ENCODE results near the gene MAP1LC3B.
"Not testable (repeated sequence)": the region's sequence is repeated elsewhere in the genome, so short reads cannot be mapped to it uniquely, and the experiment has no call there.

The MAP1LC3B gene

DNA sequence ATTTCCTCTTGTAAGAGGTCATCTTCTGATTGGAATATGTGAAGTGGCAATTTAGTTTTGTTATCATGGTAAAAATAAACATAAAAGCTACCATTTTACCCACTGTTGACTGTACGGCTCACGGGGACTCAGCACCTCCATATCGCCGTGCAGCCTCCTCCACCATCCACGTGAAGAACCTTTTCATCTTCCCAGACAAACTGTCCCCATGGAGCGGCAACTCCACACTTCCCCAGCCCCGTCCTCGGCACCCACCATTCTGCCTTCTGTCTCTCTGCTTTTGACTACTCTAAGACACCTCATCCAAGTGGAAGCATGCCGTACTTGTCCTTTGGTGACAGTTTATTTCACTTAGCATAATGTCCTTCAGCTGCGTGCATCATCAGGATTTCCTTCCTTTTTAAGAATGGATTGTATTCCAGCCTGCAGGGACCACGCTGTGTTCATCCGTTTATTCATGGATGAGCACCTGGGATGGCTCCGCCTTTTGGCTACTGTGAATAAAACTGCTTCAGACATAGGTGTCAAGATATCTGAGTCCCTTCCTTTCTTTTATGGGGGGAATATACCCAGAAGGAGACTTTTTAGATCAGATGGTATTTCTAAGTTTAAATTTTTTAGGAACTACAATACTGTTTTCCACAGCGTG is 22.9 kb upstream of the MAP1LC3B start:
- H3K36me3 Mint-ChIP-seq = peaks cover 4% of the 10 kb centered on the region
- H3K9me3 Mint-ChIP-seq = no peaks in the 10 kb centered on the region
- no peaks in the 10 kb centered on the region for H3K27me3 Mint-ChIP-seq
- H3K4me3 Mint-ChIP-seq = no peak overlapping the region
- H3K27ac Mint-ChIP-seq = no peak overlapping the region
- peaks cover 65% of the 10 kb centered on the region for H3K4me1 Mint-ChIP-seq

DNA sequence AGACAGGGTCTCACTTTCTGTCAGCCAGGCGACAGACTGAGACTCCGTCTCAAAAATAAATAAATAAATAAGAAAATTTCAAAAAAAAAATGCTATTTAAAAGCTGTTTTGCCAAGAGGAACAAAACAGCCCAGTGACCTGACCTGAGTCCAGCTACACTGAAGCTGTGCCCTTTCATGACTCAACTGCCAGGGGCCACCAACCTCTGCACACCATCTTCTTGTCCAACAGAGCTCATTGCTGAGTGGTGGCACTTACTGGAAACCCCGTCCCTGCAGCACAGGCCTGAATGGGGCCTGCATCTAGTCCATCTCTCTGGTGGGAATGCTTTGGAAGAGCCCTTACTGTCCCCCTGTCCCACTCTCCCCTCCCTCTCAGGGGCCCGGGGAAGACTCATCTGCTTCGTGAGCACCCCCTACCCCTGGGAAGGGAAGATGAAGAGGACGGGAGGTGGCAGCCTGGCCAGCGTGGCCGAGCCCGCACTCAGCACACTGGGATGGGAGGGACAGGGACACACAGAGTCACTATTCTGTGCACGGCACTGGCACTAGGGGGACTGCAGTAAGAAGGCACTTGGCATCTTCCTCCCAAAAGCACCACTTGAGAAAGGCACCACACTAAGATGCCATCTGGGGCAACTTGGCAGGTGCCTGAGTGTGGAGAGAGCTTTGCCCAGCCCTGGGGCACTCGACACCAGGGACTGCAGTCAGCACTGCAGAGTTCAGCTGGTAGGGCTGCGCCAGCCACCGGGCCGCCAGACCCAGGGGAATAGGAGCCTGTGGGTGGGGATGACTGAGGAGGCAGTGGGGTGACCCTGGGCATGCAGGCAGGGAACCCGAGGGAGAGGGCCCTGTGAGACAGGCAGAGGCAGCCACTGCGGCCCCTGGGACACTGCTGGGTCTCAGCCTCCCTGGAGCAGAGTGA is 22.1 kb upstream of the MAP1LC3B start:
- Mint-ChIP-seq H3K4me1 (peaks cover 62% of the 10 kb centered on the region), H3K27me3 (no peaks in the 10 kb centered on the region), H3K36me3 (peaks cover 4% of the 10 kb centered on the region), H3K4me3 (no peak overlapping the region), H3K27ac (no peak overlapping the region), H3K9me3 (no peaks in the 10 kb centered on the region)

DNA sequence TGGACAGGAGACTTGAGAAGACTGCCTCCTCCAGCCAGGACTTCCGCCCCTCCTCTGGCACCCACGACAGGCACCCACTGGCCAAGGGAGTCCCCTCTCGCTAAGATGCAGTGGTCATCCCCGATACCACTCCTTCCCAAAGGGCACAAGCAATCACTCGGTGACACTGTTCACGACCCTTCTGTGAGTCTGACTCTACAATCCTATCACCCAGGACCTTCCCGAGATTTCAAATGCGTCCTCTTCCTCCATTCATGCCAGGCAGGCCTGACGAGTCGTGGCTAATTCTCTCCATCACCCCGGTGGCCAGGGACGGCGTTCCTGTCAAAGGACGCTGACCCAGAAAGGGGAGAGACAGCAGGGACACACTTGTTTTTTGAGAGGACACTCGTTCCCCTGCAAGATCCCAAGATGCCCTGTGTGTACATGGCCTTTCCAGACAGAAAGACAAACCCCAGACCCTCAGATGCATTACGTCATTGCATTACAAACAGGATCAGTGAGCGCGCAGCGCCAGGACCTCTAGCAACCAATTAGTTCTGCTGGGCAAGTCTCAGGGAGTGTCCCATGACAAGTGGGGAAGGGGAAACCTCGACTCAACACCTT is 20.8 kb upstream of the MAP1LC3B start:
- H3K9me3 Mint-ChIP-seq = no peaks in the 10 kb centered on the region
- no peak overlapping the region for H3K4me3 Mint-ChIP-seq
- H3K27me3 Mint-ChIP-seq = no peaks in the 10 kb centered on the region
- peaks cover 62% of the 10 kb centered on the region for H3K4me1 Mint-ChIP-seq
- H3K36me3 Mint-ChIP-seq = peaks cover 6% of the 10 kb centered on the region
- H3K27ac Mint-ChIP-seq = no peak overlapping the region

DNA sequence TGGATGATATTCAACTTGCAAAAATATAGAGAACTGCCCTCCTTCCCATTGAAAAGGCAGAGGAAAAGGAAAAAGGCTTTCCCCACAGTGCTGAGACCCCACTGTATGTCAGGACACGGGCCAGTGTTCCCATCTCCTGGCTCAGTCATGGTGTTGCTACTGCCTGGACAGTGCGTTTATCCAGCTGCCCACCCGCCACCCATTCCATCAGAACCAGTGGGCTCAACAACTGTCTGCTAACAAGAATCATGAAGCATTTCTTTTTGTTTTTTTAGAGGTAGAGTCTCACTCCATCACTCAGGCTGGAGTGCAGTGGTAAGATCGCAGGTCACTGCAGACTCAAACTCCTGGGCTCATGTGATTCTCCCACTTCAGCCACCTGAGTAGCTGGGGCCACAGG is 19.8 kb upstream of the MAP1LC3B start:
- no peak overlapping the region for H3K27ac Mint-ChIP-seq
- peaks cover 66% of the 10 kb centered on the region for H3K4me1 Mint-ChIP-seq
- no peaks in the 10 kb centered on the region for H3K27me3 Mint-ChIP-seq
- H3K36me3 Mint-ChIP-seq = peaks cover 7% of the 10 kb centered on the region
- H3K4me3 Mint-ChIP-seq = no peak overlapping the region
- H3K9me3 Mint-ChIP-seq = no peaks in the 10 kb centered on the region

DNA sequence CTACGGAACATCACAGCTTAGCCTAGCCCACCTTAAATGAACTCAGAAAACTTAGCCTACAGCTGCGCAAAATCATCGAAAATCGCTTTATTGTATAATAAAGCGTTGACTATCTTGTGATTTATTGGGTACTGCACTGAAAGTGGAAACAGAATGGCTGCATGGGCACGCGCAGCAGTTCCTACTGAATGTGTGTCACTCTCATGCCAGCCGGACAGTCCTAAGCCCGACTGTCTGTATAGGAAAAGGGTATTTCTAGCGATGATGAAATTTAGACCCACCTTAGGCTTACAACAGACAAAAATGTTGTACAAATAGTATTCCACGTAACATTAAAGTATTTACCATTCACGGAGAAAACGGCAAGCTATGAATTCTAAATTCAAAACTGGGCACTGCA is 17.8 kb upstream of the MAP1LC3B start:
- Mint-ChIP-seq H3K9me3 (no peaks in the 10 kb centered on the region), H3K27me3 (no peaks in the 10 kb centered on the region), H3K36me3 (peaks cover 10% of the 10 kb centered on the region), H3K4me3 (no peak overlapping the region), H3K27ac (no peak overlapping the region), H3K4me1 (peaks cover 49% of the 10 kb centered on the region)

DNA sequence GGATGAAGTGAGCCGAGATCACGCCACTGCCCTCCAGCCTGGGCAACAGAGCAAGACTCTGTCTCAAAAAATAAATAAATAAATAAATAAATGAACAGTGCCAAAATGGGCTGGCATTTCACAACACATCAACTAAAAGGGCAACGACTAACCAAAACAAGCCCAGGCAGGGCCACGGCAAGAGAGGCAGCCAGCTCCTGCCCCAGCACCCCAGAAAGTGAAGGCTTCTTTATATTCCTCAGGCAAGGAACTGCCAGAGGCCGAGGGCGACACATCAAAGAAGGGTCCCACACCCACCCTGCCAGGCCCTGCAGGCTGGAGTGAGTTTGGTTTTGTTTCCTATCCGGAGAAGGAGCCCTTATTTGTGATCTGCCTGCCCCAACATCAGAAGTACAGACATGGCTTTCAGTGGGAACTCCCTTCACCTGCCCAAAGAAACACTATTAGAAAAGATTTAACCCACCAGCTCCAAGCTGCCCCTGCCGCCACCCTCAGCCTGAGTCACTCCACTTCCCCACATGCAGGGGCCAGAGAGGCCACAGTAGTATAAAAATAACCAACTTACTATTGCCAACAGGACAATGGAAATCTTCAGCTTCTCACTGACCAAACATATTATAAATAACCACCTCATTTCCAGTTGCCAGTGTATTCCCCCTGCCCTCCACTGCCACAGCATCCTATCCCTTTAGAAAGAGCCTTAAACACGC is 16.6 kb upstream of the MAP1LC3B start:
- Mint-ChIP-seq H3K27me3 (no peaks in the 10 kb centered on the region), H3K27ac (no peak overlapping the region), H3K4me3 (no peak overlapping the region), H3K4me1 (peaks cover 45% of the 10 kb centered on the region), H3K9me3 (no peaks in the 10 kb centered on the region), H3K36me3 (peaks cover 10% of the 10 kb centered on the region)

DNA sequence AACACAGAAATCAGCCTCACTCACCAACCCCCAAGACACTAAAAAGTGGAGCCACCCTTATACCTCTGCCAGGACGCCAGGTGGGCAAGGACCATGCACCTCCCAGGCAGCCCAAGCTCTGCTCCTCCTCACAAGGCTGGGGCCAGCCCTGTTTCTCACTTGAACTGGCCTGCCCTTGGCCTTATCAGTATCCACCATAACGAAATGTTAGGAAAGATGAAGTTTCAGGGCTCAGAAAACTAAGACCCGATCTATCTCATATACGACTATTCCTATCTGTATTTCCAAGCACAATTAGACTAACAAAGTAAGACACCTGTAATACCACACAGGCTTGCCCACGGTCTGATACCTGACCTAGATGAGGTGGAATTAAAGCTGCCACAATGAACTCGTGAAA is 15.5 kb upstream of the MAP1LC3B start:
- H3K4me1 Mint-ChIP-seq = peaks cover 48% of the 10 kb centered on the region
- peaks cover 16% of the 10 kb centered on the region for H3K36me3 Mint-ChIP-seq

DNA sequence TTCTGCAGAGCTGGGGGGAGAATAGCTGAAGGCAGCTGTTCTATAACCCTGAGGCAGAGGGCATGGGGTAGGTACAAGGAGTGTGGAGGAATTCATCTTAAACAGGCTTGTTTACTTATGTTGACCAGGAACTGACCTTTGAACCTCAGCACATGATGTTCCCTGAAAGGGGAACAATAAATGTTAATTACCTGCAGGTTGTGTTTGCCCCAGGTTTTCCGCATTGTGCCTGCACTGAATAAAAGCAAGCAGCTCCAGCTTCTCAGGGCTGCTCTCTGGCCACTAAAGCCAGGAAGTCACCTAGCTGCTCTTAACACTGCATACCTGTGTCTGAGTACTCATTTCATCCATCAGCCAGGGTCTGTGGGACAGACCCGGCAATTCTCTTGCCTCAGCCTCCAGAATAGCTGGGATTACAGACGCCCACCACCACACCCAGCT is 12.8 kb upstream of the MAP1LC3B start:
- H3K9me3 Mint-ChIP-seq, H3K4me3 Mint-ChIP-seq, H3K27ac Mint-ChIP-seq, H3K27me3 Mint-ChIP-seq: not testable (repeated sequence)
- H3K36me3 Mint-ChIP-seq = peaks cover 14% of the 10 kb centered on the region
- peaks cover 46% of the 10 kb centered on the region for H3K4me1 Mint-ChIP-seq

More for the DNA sequence above, 15.5 kb upstream of the MAP1LC3B start:
- H3K27me3 Mint-ChIP-seq = no peaks in the 10 kb centered on the region
- no peak overlapping the region for H3K27ac Mint-ChIP-seq
- no peak overlapping the region for H3K4me3 Mint-ChIP-seq
- H3K9me3 Mint-ChIP-seq = no peaks in the 10 kb centered on the region

DNA sequence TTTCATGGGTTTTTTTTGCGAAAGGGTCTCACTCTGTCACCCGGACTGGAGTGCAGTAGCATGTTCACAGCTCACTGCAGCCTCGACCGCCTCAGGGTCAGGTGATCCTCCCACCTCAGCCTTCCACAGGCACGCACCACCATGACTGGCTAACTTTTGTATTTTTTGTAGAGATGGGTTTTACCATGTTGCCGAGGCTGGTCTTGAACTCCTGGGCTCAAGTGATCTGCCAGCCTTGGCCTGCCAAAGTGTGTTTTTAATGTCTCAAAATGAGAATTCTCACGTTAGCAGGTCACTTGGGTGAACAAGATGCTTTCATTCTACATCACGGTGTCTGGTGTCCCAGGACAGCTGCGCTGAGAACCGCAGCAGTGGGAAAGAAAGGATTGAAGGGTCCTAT is 11.7 kb upstream of the MAP1LC3B start:
- H3K4me1 Mint-ChIP-seq = peaks cover 50% of the 10 kb centered on the region
- H3K36me3 Mint-ChIP-seq = peaks cover 14% of the 10 kb centered on the region
- H3K9me3 Mint-ChIP-seq = no peaks in the 10 kb centered on the region
- H3K27ac Mint-ChIP-seq = peak overlapping the region; percentile 95
- peaks cover 1% of the 10 kb centered on the region for H3K27me3 Mint-ChIP-seq
- H3K4me3 Mint-ChIP-seq = no peak overlapping the region

DNA sequence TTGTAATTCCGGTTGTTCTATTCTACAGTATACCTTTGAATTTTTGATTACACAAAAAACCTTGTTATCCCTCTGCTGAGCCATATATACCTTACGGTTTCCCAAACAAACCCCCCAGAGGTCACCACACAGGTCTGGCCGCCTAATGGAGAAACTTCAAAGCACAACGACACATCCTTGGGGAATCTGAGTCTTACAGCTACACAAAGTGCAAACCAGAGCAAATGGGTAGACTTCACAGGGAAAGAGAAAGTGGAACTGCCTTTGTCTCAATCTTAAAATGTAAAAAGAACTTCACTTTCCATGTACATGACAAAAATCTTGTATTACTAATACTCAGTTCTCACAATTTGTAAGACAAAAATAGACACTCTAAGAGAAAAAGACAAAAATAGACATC is 11.3 kb upstream of the MAP1LC3B start:
- Mint-ChIP-seq H3K27ac (peak overlapping the region; percentile 95), H3K4me1 (peaks cover 49% of the 10 kb centered on the region), H3K9me3 (no peaks in the 10 kb centered on the region), H3K36me3 (peaks cover 11% of the 10 kb centered on the region), H3K27me3 (peaks cover 1% of the 10 kb centered on the region), H3K4me3 (peak overlapping the region; percentile 91)

DNA sequence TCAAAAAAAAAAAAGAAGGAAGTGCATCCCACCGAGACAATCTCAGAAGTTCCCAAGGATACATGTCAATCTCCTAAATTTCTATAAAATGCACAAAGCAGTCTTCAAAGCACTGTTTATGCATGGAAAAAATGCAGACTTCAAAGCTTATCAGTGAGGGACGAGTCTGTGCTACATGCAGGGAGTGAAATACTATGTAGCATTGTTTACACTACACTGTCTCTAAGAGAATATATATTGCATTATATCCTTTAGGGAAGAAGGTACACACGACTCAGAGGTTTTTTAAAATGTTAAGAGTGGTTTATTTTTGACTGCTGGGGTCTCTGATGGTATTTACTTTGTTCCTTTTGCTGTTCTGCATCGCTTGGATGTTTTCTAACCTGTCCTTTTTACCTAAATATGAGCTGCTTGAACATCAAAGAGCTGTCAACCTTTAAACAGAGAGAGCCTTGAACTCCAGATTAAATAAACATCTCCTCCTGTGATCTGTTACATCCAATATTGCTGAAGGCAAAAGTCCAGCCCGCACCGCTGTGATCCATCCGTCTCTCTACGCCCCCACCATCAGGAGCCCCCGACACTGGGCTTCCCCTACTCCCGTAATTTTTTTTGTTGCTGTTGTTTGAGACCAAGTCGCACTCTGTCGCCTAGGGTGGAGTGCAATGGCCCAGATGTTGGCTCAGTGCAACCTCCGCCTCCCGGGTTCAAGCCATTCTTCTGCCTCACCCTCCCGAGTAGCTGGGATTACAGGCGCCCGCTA is 9.9 kb upstream of the MAP1LC3B start:
- Mint-ChIP-seq H3K27me3 (peaks cover 1% of the 10 kb centered on the region), H3K4me1 (peaks cover 45% of the 10 kb centered on the region)

DNA sequence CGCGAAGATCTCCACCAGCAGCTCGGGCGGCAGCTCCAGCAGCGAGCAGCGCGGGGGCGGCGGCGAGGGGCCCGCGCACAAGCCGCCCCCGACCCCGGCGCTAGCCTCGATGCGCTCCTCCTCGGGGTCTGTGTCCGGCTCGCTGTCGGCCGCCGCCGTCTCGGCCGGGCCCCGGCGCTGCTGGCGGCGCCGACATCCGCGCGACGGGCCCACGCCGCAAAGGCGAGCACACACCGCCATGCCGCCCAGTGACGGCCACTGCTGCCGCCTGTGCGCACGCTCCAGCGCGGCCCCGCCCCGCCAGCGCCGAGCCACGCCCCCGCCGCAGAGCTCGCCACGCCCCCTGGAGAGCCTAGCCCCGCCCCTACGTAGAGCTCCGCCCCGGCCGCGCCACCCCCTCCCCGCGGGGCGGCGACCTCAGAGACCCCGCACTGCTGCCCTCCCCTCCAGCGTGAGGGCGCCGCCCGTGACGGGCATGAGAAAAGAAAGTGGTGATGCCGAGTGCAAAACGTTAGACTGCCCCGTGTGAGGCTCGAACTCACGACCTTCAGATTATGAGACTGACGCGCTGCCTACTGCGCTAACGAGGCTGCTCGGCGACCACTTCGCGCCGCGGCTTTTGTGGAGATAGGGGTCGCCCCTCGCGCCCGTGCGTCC is 8.5 kb upstream of the MAP1LC3B start, which contains the start of gene FBXO31:
FBXO31 (minus strand) TSS at position 272 of the 657 bp plus-strand sequence; CDS start at position 240, 32 bp downstream.
- Mint-ChIP-seq H3K27me3 (peaks cover 1% of the 10 kb centered on the region), H3K9me3 (no peaks in the 10 kb centered on the region), H3K27ac (peak within 1 kb of the TSS; percentile 100), H3K36me3 (peaks cover 7% of the 10 kb centered on the region), H3K4me3 (peak within 1 kb of the TSS; percentile 91), H3K4me1 (peaks cover 59% of the 10 kb centered on the region)

More for the DNA sequence above, 9.9 kb upstream of the MAP1LC3B start:
- peak overlapping the region; percentile 87 for H3K27ac Mint-ChIP-seq
- H3K36me3 Mint-ChIP-seq = peaks cover 9% of the 10 kb centered on the region
- no peaks in the 10 kb centered on the region for H3K9me3 Mint-ChIP-seq
- H3K4me3 Mint-ChIP-seq = peak overlapping the region; percentile 91

DNA sequence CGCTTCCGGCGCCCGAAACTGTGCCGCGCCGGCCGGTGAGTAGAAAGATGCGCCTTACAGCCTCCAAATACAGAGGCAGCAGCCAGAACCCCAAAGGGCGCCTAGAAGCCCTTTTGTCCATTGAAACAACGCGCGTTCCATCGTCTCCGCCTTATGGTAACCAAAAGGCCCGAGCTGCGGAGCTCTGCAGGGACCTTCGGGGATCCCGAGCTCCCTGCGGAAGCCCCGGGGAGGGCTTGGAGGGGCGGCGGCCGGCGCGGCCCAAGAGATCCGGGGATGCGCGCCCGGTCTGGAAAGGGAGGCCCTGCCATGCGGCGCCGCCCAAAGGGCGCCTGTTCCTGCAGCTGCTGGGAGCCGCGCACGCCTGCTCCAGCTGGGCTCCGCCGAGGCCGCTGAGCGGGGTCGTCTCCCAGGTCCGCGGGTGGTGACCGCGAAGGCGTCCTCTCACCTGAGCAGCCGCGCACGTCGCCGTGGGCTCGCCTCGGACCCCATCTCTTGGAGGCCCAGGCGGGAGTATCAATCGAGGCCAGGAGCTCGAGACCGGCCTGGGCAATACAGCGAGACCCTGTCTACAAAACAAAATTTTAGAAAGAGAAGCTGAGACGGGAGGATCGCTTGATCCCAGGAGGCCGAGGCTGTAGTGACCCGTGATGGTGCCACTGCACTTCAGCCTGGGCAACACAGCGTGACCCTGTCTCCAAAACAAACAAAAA is 7.8 kb upstream of the MAP1LC3B start:
- Mint-ChIP-seq H3K4me1 (peaks cover 60% of the 10 kb centered on the region), H3K27me3 (peaks cover 1% of the 10 kb centered on the region), H3K27ac (peak overlapping the region; percentile 100), H3K36me3 (peaks cover 6% of the 10 kb centered on the region), H3K4me3 (peak overlapping the region; percentile 88), H3K9me3 (no peaks in the 10 kb centered on the region)

DNA sequence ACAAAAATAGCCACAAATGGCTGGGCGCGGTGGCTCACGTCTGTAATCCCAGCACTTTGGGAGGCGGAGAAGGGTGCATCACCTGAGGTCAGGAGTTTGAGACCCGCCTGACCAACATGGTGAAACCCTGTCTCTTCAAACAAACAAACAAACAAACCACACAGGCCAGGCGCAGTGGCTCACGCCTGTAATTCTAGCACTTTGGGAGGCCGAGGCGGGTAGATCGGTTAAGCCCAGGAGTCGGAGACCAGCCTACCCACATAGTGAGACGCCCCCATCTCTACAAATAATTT is 7.3 kb upstream of the MAP1LC3B start:
- H3K27me3 Mint-ChIP-seq, H3K36me3 Mint-ChIP-seq, H3K9me3 Mint-ChIP-seq: not testable (repeated sequence)
- peak overlapping the region; percentile 55 for H3K27ac Mint-ChIP-seq
- peak overlapping the region; percentile 88 for H3K4me3 Mint-ChIP-seq
- H3K4me1 Mint-ChIP-seq = peaks cover 64% of the 10 kb centered on the region
